AG09319 (cell line): ENCODE data around the gene KCNMB4.

Experiments used
- DNase-seq: peaks from one replicate; pipeline ENCODE4 v3.0.0-alpha.2; 2010; ENCODE audit warnings: low read depth; ENCODE audit errors: extremely low read depth
- CTCF ChIP-seq: IDR thresholded peaks from 2 replicates; pipeline ENCODE4 v1.5.1; 2011; ENCODE audit warnings: low read depth, mild to moderate bottlenecking, inconsistent platforms, low read length, moderate library complexity

Gene KCNMB4

GRCh38 chr12:70469221-70469820 is 103.2 kb downstream of the KCNMB4 start:
- no peak for DNase-seq
- TF ChIP-seq CTCF: no peak

- DNase-seq: no peak
- TF ChIP-seq CTCF: no peak
Measured at GRCh38 chr12:70482764-70483163, 116.7 kb downstream of the KCNMB4 start.
